ENCODE measurements around the gene ARID1B. TPM values are rescaled to one million over a fixed set of nuclear protein-coding genes. Genes with fewer than 3 reads are reported as not detected.
A peak's percentile ranks its signal among the peaks of the same experiment; 100 is the strongest.

Gene ARID1B
- total and polyA plus RNA-seq, 4 donors = 49.8 to 90.9 (median 59.0) TPM

DNA sequence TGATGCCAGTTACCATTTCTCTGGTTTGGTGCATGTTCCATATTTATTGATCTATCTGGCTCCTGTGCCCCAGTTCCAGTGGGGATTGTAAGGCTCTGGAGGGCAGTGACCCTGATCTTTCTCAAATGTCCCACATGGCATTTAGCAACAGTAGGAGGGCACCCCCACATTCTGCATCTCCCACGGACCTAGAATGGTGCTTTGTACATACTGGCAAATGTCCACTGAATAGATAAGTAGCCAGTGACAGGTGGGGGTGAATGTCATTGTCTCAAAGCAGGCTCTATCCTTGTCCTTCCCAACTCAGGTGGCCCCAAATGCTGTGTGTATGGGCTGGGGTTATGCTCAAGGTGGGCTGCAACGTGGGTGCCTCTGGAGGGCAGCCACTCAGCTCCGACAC lies 462.0 kb downstream of the ARID1B start:
- no peaks in the 10 kb centered on the region for H3K9me3 ChIP-seq (ENCODE audit: control insufficient read depth, insufficient read depth, low read length)
- H3K4me1 ChIP-seq (ENCODE audit: control insufficient read depth, insufficient read depth, low read length) = peaks cover 38% of the 10 kb centered on the region
- no peak overlapping the region for H3K27ac ChIP-seq (ENCODE audit: low read depth, low read length)
- H3K27me3 ChIP-seq (ENCODE audit: control insufficient read depth, insufficient read depth, low read length) = peaks cover 26% of the 10 kb centered on the region
- DNase-seq (ENCODE audit: low read depth in 4 of 6, low spot score in 6 of 6) = no peak
- H3K36me3 ChIP-seq (ENCODE audit: control insufficient read depth, insufficient read depth, low read length) = no peaks in the 10 kb centered on the region
- H3K4me3 ChIP-seq (ENCODE audit: low read depth, low read length) = no peak overlapping the region
- WGBS (ENCODE audit: insufficient coverage) = no CpG with 5 or more reads among the region's 3 CpGs

DNA sequence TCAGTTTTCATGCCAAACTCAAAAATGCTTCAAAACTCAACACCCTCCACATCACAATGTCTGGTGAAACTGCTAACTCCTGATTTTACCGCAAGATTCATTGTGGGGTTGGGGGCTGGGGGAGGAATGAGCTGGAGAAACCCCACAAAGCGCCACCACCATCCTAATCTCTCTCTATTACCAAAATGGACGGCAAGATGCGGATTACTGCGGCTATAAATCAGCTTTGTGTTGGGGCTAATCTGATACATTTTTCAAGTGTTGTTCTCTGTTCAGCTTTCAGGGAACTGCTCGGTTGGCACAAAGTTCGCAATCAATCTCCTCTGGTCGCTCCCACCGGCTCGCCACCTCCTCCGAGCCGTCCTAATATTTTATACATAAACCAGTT lies 462.5 kb downstream of the ARID1B start:
- Histone ChIP-seq H3K4me3 (ENCODE audit: low read depth, low read length) (no peak overlapping the region), H3K4me1 (ENCODE audit: control insufficient read depth, insufficient read depth, low read length) (peaks cover 38% of the 10 kb centered on the region), H3K27ac (ENCODE audit: low read depth, low read length) (no peak overlapping the region), H3K9me3 (ENCODE audit: control insufficient read depth, insufficient read depth, low read length) (no peaks in the 10 kb centered on the region), H3K36me3 (ENCODE audit: control insufficient read depth, insufficient read depth, low read length) (no peaks in the 10 kb centered on the region), H3K27me3 (ENCODE audit: control insufficient read depth, insufficient read depth, low read length) (peaks cover 24% of the 10 kb centered on the region)
- 68% methylated on average over 5 of the region's 12 CpGs for WGBS (ENCODE audit: insufficient coverage)
- peak in 1 of 6 donors; percentile 16 for DNase-seq (ENCODE audit: low read depth in 4 of 6, low spot score in 6 of 6)

GRCh38 chr6:157240059-157240959 lies 463.1 kb downstream of the ARID1B start:
- Histone ChIP-seq H3K27me3 (ENCODE audit: control insufficient read depth, insufficient read depth, low read length) (peaks cover 17% of the 10 kb centered on the region), H3K27ac (ENCODE audit: low read depth, low read length) (no peak overlapping the region), H3K4me3 (ENCODE audit: low read depth, low read length) (no peak overlapping the region), H3K9me3 (ENCODE audit: control insufficient read depth, insufficient read depth, low read length) (no peaks in the 10 kb centered on the region), H3K4me1 (ENCODE audit: control insufficient read depth, insufficient read depth, low read length) (peaks cover 38% of the 10 kb centered on the region), H3K36me3 (ENCODE audit: control insufficient read depth, insufficient read depth, low read length) (no peaks in the 10 kb centered on the region)
- peak in 2 of 6 donors; percentile 41 to 85 for DNase-seq (ENCODE audit: low read depth in 4 of 6, low spot score in 6 of 6)
- 19% methylated on average over 18 of the region's 28 CpGs for WGBS (ENCODE audit: insufficient coverage)

DNA sequence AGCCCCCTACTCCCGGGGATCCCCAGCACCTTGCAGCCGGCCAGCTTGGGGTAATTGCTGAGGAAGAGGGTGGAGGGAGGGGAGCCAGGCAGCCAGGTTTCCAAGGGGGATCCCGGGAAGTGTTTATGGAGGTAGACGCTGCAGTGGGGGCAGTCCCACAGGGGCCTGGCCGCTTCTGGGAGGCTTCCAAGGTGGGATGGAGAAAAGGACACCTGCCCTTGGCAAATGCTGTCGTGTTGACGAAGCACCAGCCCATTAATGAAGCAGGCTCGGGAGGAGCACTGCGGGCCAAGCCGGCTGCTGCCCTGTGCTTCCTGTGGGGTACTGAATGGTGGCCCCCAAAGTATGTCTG lies 463.8 kb downstream of the ARID1B start:
- DNase-seq (ENCODE audit: low read depth in 4 of 6, low spot score in 6 of 6) = no peak
- H3K4me3 ChIP-seq (ENCODE audit: low read depth, low read length) = no peak overlapping the region
- WGBS (ENCODE audit: insufficient coverage) = 78% methylated on average over 8 of the region's 10 CpGs
- no peaks in the 10 kb centered on the region for H3K9me3 ChIP-seq (ENCODE audit: control insufficient read depth, insufficient read depth, low read length)
- peaks cover 11% of the 10 kb centered on the region for H3K27me3 ChIP-seq (ENCODE audit: control insufficient read depth, insufficient read depth, low read length)
- peaks cover 37% of the 10 kb centered on the region for H3K4me1 ChIP-seq (ENCODE audit: control insufficient read depth, insufficient read depth, low read length)
- no peak overlapping the region for H3K27ac ChIP-seq (ENCODE audit: low read depth, low read length)
- no peaks in the 10 kb centered on the region for H3K36me3 ChIP-seq (ENCODE audit: control insufficient read depth, insufficient read depth, low read length)

- WGBS (ENCODE audit: insufficient coverage) = 94% methylated on average over 3 of the region's 6 CpGs
- no peaks in the 10 kb centered on the region for H3K9me3 ChIP-seq (ENCODE audit: control insufficient read depth, insufficient read depth, low read length)
- no peaks in the 10 kb centered on the region for H3K36me3 ChIP-seq (ENCODE audit: control insufficient read depth, insufficient read depth, low read length)
- no peak overlapping the region for H3K27ac ChIP-seq (ENCODE audit: low read depth, low read length)
- DNase-seq (ENCODE audit: low read depth in 4 of 6, low spot score in 6 of 6) = no peak
- H3K4me3 ChIP-seq (ENCODE audit: low read depth, low read length) = no peak overlapping the region
- H3K27me3 ChIP-seq (ENCODE audit: control insufficient read depth, insufficient read depth, low read length) = peaks cover 5% of the 10 kb centered on the region
- peaks cover 33% of the 10 kb centered on the region for H3K4me1 ChIP-seq (ENCODE audit: control insufficient read depth, insufficient read depth, low read length)
These were observed 465.6 kb downstream of the ARID1B start for GRCh38 chr6:157242791-157243190.

DNA sequence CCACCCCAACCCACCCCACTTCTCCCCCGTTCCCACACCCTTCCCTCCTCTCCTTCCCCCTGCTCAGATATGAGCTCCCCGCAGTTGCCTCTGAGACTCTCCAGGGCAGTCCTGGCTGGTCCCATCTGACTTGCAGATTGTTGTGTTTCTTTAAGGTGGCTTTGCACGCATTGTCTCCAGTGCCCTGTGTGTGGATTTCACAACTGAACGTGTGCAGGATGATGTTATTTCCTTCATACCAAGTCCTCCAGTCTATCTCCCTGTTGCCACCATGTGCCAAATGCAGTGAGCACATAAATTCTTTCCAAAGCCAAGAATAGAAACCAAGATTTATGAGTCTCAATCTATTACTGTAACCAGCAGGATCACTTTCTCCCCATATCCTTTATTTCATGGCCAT lies 467.0 kb downstream of the ARID1B start:
- Histone ChIP-seq H3K4me3 (ENCODE audit: low read depth, low read length) (no peak overlapping the region), H3K4me1 (ENCODE audit: control insufficient read depth, insufficient read depth, low read length) (peaks cover 33% of the 10 kb centered on the region), H3K36me3 (ENCODE audit: control insufficient read depth, insufficient read depth, low read length) (no peaks in the 10 kb centered on the region), H3K27ac (ENCODE audit: low read depth, low read length) (no peak overlapping the region), H3K27me3 (ENCODE audit: control insufficient read depth, insufficient read depth, low read length) (peaks cover 3% of the 10 kb centered on the region), H3K9me3 (ENCODE audit: control insufficient read depth, insufficient read depth, low read length) (no peaks in the 10 kb centered on the region)
- 33% methylated on average over 1 of the region's 4 CpGs for WGBS (ENCODE audit: insufficient coverage)
- peak in 2 of 6 donors; percentile 20 to 35 for DNase-seq (ENCODE audit: low read depth in 4 of 6, low spot score in 6 of 6)

DNA sequence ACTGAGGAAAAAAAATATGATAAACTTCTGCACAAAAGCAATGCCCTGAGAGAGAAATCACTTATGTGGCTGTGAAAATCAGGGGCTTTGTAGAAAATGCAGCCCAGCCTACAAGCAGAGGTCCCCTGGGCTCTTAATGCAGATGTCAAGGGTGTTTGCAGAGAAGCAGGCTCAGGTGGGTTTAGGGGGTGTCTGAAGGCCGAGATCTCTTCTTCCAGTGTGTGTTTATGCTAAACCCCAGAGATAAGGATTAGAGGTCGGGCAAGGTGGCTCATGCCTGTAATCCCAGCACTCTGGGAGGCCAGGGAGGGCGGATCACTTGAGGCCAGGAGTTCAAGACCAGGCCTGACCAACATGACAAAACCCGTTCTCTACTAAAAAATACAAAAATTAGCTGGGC lies 467.6 kb downstream of the ARID1B start:
- Histone ChIP-seq H3K27me3 (ENCODE audit: control insufficient read depth, insufficient read depth, low read length) (peaks cover 5% of the 10 kb centered on the region), H3K4me1 (ENCODE audit: control insufficient read depth, insufficient read depth, low read length) (peaks cover 36% of the 10 kb centered on the region), H3K27ac (ENCODE audit: low read depth, low read length) (no peak overlapping the region), H3K36me3 (ENCODE audit: control insufficient read depth, insufficient read depth, low read length) (no peaks in the 10 kb centered on the region), H3K4me3 (ENCODE audit: low read depth, low read length) (no peak overlapping the region), H3K9me3 (ENCODE audit: control insufficient read depth, insufficient read depth, low read length) (no peaks in the 10 kb centered on the region)
- DNase-seq (ENCODE audit: low read depth in 4 of 6, low spot score in 6 of 6) = no peak
- WGBS (ENCODE audit: insufficient coverage) = 75% methylated on average over 2 of the region's 4 CpGs

DNA sequence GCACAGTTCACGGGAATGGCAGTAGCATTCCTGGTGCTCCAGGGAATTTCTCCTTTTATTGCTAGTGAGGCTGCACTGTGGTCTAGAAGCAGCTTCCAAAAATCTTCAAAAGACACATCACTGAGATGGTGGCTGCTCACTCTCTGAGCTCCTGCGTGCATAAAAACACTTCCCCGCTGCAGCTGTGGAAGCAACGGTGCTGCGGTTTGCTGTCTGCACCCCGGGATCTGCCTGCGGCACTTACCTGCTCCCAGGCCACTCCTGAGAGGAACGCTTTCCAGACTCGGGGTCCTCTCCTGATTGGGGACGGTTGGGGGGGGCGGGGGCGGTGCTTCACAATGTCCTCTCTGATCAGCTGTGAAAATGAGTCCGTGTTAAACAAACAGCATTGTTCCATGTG lies 468.3 kb downstream of the ARID1B start:
- peaks cover 5% of the 10 kb centered on the region for H3K27me3 ChIP-seq (ENCODE audit: control insufficient read depth, insufficient read depth, low read length)
- H3K9me3 ChIP-seq (ENCODE audit: control insufficient read depth, insufficient read depth, low read length) = no peaks in the 10 kb centered on the region
- peak in 1 of 6 donors; percentile 52 for DNase-seq (ENCODE audit: low read depth in 4 of 6, low spot score in 6 of 6)
- no peaks in the 10 kb centered on the region for H3K36me3 ChIP-seq (ENCODE audit: control insufficient read depth, insufficient read depth, low read length)
- H3K4me1 ChIP-seq (ENCODE audit: control insufficient read depth, insufficient read depth, low read length) = peaks cover 31% of the 10 kb centered on the region
- H3K4me3 ChIP-seq (ENCODE audit: low read depth, low read length) = no peak overlapping the region
- WGBS (ENCODE audit: insufficient coverage) = 46% methylated on average over 13 of the region's 13 CpGs
- H3K27ac ChIP-seq (ENCODE audit: low read depth, low read length) = no peak overlapping the region

DNA sequence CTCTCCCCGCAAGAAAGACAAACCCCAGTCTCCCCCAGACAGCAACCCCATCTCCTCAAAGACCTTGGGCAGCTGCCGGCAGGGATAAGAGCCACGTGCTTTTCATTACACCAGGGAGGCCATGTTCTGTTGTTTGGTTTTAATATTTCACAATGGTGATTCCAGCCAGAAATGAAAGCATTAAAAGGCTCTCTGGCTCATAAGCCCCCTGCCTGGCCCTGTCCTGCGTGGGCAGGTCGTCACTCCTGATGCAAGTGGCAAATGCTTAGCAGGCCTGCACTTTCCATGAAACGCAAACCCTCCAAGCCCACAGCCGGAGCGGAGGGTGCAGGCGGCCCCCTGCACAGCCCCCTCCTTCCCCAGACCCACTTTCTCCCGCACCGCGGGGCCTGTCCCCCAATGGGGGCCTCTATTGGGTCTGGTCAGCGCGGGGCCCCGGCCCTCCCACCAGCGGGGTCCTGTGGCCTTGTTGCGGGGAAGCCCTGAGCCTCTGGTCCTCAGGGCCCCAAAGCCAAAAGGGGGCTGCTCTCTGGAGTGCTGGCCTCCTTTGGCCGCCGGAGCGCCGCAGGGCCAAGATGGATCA lies 469.0 kb downstream of the ARID1B start:
- DNase-seq (ENCODE audit: low read depth in 4 of 6, low spot score in 6 of 6) = peak in 1 of 6 donors; percentile 26
- H3K27me3 ChIP-seq (ENCODE audit: control insufficient read depth, insufficient read depth, low read length) = peaks cover 5% of the 10 kb centered on the region
- 82% methylated on average over 18 of the region's 21 CpGs for WGBS (ENCODE audit: insufficient coverage)
- no peak overlapping the region for H3K4me3 ChIP-seq (ENCODE audit: low read depth, low read length)
- H3K9me3 ChIP-seq (ENCODE audit: control insufficient read depth, insufficient read depth, low read length) = no peaks in the 10 kb centered on the region
- no peaks in the 10 kb centered on the region for H3K36me3 ChIP-seq (ENCODE audit: control insufficient read depth, insufficient read depth, low read length)
- H3K4me1 ChIP-seq (ENCODE audit: control insufficient read depth, insufficient read depth, low read length) = peaks cover 25% of the 10 kb centered on the region
- H3K27ac ChIP-seq (ENCODE audit: low read depth, low read length) = no peak overlapping the region
